GM18519 (cell line): ENCODE measurements around the gene MACROD2.

Experiments
- ATAC-seq: cut with Tn5 transposase; IDR thresholded peaks from one replicate; pipeline ENCODE4 v1.9.1; 2021; ENCODE audit warnings: mild to moderate bottlenecking, moderate library complexity; ENCODE audit not compliant: unreplicated experiment, low FRiP score

MACROD2 gene

DNA sequence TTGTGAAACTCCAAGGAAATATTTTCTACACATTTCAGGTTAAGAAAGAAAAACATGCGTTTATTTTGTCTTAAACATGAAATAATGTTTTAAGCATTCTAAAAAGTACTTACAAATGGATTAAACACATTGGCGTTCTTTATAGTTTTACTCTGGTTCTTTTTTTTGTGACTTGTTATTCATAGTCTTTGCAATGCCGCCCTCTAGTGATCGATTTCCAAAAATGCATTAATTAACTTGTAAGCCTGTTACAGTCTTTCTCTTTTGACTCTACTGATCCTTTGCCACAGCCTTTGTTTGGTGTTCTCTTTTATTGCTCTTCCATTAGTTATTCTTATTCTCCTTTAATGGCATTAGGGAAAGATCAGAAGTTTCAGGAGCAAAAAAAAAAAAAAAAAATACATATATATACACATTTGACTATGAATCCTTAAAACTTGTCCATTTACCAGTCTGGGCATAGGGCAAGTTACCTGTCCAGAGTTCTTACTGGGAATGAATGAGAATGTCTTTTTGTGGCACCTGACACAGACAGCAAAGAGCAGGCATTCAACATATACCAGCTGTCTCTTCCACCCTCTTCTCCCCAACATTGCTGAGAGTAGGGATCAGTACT lies 59.9 kb downstream of the MACROD2 start:
- no peak for ATAC-seq

DNA sequence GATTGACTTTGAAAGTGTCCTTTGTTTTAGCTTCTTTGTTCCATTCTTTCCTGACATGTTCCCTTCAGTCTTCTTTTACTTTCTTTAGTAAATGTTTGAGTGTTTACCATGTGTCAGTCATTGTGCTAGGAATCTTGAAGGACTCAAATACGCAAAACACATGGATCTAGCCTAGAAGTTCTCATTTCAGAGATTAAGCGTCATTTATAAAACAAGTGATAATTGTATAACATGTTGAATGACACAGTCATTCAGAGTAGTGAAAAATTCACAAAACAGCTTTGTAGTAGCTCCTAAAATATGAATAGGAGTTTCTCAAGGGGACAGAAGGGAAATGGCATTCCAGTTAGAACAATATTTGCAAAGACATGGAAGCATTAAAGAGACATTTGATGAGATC lies 66.9 kb downstream of the MACROD2 start:
- no peak for ATAC-seq

DNA sequence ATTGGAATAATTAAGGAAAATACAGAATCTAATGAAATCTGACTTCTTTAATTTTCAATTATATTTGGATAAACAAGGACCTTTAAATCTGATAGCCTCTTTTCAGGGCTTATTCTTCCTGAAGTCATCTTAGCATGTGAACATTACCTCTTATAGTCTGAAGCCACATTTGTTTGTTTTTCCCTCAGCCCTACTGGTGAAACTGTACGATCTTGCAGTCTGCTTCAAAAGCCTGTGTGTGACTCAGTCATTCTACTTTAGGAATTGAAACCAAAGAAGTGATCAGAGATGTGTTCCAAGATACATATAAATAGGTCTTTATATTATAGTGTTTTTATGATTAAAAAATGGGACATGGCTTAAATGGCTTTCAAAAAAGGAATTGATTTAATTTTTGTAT lies 67.5 kb downstream of the MACROD2 start:
- no peak for ATAC-seq

DNA sequence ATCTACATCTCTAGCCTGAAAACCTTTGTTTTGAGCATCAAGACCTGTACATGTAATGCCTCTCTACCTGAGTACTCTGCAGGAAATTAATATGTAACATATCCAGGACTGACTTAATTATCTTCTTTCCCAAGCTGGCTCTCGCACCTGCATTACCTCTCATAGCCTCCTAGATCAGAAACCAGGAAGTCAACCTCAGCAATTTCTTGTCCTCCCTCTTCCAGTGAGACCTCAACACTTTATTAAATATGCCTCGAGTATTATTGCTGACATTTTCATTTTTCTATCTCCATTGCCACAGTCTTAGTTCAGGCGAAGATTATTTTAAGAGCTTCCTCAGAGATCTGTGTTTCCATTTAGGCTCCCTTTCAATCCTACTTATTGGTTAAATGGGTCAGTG lies 69.0 kb downstream of the MACROD2 start:
- ATAC-seq = no peak

DNA sequence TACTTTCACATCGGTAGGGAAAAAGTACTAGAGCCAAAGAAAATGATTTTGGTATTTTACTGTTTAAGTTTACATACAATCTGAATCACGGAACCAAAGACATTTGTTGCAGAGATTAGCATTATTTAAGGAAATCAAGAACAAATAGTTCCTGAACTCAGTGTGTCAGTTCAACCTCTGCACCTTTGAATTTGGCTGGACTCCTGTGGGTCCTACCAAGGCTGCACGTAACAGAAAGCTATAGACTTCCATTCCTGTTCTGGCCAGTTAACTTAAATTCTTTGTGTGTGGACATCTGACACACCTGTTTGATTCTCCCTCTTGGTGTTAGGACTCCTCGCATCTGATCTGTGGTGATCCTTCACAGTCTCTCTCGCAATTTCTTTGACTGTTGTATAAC lies 69.6 kb downstream of the MACROD2 start:
- ATAC-seq = no peak

DNA sequence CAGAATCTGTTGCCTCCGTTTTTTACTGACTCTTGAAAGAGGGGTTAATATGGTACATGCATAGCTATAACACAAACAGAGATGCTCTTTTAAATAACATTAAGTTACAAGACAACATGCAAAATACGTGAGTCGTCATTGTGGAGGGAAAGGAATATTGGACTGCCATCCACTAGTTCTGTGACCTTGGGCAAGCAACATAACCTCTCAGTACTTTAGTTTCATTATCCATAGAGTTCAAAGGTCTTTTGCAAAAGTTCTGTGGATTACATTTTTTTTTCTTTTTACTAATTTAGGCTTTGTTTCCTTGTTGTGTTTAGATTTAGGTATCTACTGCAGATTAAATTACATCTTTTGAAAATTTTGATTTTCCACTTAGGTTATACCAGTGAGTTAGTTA lies 70.5 kb downstream of the MACROD2 start:
- ATAC-seq = no peak

DNA sequence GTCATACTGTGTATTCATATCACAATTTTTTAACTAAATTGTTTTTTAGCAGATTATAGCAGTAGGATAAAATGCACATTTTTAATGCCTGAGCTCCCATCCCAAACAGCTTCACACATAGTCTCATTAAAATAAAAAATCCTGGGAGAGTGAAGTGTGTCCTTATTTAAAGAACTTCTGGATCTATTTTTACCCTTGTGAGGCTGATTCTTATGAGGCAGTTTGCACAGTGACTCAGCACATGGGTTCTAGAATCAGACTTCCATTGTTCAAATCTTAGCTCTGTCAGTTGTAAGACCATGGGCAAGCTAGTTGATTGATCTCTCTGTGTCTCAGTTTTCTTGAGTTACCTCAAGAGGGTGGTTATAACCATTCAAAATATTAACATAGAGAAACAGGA lies 72.3 kb downstream of the MACROD2 start:
- no peak for ATAC-seq

DNA sequence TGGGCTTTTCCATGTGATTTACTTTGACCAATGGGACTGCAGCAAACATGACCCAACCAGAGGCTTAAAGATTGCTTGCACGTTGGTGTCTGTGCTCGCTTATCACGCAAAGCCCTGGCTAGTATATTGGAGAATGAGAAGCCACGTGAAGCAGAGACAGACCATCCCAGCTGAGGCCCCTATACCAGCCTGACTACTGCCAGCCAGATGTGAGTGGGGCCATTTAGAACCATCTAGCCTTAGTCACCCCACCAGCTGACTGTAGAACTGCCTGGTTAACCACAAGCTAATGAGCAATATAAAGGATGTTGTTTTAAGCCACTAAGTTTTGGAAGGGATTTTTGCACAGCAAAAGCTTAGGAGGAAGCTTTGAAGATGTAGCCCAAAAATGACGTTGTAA lies 74.5 kb downstream of the MACROD2 start:
- ATAC-seq = no peak

DNA sequence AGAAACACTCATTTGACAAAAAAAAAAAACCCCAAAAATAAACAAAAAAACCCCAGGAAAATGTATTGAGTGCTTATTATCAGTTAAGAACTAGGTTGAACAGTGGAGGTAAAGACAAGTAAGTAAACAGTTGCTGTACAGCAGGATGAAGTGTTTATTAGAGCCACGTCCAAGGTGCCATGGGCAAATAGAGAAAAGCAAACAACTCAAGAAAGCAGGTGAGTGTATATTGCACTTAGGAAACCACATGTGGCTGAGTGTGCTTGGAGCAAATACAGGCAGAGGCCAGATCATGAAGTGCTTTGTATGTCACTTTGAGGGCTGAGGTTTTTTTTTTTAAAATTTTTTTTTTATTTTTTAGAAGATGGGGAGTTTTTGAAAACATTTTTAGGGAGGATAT lies 98.3 kb downstream of the MACROD2 start:
- ATAC-seq = no peak

DNA sequence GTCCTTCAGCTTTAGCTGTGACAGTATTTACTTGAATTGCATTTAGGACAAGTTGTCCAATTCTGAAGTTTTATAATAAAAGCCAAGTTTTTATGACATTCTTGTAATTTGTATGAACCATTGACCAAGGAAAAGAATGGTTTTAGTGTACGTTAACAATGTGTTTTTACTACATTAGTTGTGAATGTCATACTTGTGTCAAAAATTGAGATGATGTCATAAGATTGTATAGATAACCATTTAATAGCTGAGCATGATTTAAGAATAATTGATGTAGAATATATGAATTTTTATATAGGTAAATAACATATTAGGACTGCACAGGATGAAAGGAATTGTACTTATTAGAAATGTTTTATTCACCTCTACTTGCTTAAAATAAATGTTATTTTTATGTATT lies 102.9 kb downstream of the MACROD2 start:
- no peak for ATAC-seq

DNA sequence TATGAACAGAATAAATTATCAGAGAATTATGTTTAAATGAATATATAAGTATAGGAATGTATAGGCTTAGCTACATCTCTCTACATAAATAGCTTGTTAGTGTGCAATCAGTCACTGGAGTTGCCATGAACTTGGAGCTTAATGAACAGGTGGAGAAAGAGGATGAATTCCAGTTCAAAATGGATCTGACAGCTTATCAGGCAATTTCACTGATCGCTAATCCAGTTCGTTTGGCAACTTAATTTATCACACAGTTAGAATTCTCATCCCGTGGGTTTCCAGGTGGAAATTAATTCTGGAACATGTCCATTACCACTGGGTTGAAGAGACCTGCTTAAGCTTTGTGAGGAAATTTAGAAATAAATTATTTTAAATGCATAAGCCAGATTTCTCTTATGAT lies 118.1 kb downstream of the MACROD2 start:
- no peak for ATAC-seq

DNA sequence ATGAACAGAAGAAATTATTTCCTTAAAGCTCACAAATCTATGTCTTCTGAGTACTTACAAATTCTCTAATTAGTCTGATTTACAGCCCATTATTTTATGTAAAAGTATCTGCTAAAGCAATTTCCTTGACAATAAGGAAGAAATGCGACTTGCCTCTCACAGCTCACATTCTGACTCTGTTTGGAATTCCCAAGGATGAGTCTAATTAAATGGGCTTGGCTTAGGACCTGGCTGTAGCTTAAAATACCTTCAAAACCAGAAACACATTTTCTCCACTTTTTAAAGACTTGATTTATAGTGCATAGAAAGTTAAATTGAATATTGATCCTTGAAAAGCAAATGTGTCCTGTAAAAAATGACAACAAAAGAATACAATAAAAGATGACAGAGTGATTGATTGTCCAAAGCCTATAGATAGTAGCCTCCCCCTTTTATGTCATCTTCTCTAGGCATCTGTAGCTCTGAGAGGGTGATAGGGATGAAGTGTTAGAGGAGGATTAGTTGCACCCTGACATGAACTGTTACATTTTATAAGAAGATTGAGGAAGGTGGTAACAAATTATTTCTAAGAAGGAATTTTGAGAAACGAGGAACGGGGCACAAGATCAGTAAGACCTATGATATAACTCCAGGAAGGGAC lies 118.9 kb downstream of the MACROD2 start:
- no peak for ATAC-seq

DNA sequence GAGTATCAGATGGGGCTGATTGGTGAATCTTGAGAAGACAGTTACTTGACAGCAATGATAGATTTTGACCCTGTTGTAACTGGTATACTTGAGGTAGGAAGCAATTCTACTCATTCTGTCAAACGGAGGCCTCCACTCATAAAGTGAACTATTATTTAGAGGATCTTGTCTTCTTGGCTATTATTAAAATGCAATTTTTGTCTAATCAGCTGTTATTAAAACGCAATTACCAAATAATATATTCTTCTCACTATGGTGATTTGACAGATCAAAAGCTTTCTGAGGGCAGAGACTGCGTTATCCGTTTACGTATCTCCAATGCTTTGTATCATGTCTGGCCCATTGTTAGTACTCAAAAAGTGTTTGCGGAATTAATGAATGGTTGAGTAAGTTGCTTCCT lies 120.7 kb downstream of the MACROD2 start:
- ATAC-seq = no peak

DNA sequence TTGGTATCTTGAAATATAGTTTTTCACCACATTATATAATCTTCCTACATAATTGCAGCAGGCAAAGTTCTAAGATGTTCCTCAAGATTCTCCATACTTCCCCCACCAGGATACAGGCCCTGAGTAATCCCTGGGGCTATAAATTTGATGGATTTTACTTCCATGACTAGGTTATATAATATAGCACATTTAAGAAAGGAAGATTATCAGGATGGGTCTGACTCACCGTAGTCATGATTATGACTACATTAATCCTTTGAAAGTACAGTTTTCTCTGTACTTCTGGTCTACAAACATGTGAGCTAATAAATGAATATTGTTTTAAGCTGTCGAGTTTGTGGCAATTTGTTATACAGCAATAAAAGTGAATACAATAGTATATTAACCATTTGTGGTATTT lies 122.5 kb downstream of the MACROD2 start:
- no peak for ATAC-seq

DNA sequence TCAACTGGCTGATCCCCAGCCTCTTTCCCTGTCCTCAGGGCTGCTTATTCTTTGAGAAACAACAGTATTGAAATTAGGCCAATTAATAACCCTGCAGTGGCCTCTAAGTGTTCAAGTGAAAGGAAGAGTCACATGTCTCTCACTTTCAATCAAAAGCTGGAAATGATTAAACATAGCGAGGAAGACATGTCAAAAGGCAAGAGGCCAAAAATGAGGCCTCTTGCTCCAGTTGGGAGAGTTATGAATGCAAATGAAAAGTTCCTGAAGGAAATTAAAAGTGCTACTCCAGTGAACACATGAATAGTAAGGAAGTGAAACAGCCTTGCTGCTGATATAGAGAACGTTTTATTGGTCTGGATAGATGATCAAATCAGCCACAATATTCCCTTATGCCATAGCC lies 131.5 kb downstream of the MACROD2 start:
- no peak for ATAC-seq

DNA sequence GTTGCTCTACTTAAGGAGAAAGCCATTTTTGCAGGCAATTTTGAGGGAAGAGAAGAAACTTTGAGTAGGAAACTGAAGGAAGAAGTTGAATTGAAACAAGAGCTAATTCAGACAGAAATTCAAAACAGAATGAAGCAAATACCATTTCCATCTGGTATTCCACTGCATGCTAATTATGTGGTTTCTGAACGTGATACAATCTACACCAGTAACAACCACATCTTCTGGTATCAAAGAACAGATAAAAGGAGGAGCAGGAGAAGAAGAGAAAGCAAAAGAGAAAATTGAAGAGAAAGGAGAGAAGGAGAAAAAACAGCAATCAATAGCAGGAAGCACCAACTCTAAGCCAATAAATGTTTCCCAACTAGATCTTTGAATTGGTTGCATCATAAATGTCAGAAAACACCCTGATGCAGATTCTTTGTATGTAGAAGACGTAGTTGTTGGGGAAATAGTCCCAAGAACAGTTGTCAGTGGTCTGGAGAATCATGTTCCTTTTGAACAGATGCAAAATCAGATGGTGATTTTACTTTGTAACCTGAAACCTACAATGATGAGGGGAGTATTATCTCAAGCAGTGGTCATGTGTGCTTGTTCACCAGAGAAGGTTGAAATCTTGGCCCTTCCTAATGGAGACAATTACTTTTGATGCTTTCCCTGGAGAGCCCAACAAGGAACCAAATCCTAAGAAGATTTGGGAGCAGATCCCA lies 132.4 kb downstream of the MACROD2 start:
- ATAC-seq = no peak

DNA sequence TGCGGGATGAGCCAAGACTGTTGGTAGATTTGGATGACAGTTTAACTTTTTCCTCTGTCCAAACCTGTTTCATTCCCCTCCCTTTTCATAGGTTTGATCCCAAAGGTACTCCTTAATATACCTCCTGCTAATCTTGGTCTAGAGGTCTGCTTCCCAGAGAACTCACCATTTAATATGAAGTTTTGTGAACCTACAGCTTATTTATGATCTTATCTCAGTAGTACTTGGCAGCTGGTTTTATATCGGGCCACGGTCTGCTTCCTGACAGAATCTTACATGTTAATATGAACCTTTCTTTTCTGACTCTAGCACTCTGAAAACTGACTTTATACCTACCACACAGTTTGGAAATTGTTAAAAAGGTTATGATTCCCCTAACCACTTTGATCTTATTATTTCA lies 138.7 kb downstream of the MACROD2 start:
- ATAC-seq = no peak

DNA sequence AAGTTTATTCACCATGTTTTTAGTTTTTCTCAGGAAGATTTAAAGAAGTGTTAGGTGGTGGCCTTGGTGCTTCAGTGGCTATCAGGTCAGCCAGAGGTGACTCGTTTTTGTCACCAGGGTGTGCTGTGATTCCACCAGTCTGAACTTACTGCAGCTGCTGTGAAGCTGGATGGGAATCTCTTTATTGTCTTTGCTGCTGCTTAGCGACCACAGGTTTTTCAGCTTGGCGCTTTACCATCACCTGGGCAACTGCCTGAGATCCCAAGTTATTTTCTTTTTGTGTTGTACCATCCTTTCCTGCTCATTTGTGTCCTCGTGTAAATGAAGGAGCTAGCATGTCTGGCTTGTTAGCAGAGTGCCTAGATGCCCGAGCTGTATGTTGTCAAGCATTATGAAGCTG lies 146.9 kb downstream of the MACROD2 start:
- peak; percentile 43 for ATAC-seq

DNA sequence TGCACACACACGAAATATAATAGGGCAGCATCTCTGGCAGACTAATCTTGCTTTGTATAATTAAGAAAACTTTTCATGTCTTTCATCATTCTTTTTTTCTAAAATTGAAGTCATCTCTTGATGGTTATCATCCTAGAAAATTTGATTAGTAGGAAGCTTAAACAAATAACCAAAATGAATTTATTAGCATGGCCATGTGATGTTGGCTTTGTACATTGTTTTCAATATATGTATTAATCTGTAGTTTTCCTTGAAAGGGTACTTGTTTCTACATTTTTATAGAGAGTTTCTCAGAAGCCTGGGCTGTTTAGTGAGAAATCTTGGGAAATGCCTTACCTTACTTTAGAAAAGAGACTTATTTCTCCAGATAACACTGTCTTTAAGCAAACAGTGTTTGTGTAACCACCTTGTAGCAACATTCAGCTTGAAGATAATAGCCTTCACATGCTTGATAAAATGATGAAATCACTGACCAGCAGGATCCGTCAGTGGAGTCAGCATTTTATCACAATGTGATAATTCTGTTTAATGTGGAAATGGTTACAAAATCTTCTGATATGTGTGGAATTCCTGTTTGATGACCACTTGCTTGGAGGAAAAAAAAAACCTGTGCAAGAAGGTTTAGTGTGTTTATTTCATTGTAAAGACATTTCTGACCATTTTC lies 147.8 kb downstream of the MACROD2 start:
- ATAC-seq = no peak

DNA sequence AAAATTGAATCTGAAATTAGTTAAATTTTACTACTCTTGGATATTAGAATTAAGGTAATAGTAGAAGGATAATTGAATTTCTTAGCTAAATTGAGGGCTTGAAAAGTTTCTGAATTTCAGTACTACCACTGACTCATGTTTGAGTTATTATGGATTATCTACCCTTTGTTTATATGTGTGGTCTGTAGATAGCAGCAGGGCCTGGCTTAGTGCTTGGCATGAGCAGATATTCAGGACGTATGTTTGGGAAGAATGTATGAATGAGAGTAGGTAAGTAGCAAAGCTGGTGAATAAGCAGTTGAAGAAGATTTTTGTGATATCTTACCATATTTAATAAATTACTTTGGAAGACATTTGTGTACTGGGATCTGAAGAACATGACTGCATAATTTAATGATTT lies 152.7 kb downstream of the MACROD2 start:
- no peak for ATAC-seq

DNA sequence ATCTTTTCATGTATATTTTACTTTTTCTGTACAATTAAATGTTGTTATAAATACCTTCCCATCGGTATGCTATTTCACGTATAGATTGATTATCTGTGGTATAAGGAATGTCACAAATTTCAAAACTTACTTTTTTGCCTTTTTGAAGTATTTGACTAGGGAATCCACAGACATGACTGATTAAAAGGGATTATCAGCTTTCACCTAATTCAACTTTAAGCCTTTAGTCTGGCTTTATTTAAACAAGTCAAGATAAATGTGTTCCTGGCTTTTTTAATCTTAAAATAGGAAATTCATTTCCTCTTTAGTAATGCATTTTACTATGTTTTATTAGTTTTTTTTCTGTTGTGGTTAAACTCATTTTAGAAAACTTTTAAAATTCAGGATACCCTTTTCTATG lies 160.0 kb downstream of the MACROD2 start:
- ATAC-seq = no peak

DNA sequence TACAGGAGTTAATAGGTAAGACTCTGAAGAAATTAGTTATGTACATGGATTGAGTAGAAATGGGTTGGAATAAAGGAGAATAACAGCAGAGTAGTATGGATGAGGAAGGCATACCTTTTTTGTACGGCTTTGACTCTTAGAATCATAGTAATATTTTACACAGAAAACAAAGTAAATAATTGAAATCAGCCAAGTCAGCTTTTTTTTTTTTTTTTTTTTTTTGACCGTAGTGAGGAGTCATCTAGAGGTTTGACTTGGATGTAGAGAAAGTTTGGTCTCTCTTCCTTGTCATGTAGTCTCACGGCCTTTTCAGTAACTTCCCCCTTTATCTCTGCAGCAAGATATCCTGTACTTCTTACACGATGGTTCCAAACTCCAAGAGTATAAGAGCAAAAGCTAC lies 183.2 kb downstream of the MACROD2 start:
- no peak for ATAC-seq
